DND-41 (cell line): ENCODE data around the gene ARHGEF12.

Source experiments
- ATAC-seq: fragments of 200-7000 bp; cut with Tn5 transposase; 3 replicates; pipeline ENCODE4 v1.9.1; 2021; ENCODE audit warnings: low read depth; ENCODE audit not compliant: insufficient read depth
- DNase-seq: peaks from one replicate; pipeline ENCODE4 v3.0.0-alpha.2; 2020
- H2AFZ ChIP-seq: 2 replicates; pipeline ENCODE4 v1.6.0; 2012; ENCODE audit warnings: low read depth, low read length
- H3K27ac ChIP-seq: 2 replicates; pipeline ENCODE4 v1.5.1; 2012; ENCODE audit warnings: low read length, inconsistent platforms
- H3K27me3 ChIP-seq: fragments of 200-600 bp; sonication (generic); 2 replicates; pipeline ENCODE4 v1.6.0; 2012; ENCODE audit warnings: low read length, mild to moderate bottlenecking, inconsistent platforms; ENCODE audit not compliant: insufficient read depth, poor library complexity
- H3K36me3 ChIP-seq: 2 replicates; pipeline ENCODE4 v1.5.1; 2012; ENCODE audit warnings: low read length, inconsistent platforms; ENCODE audit not compliant: insufficient read depth
- H3K4me1 ChIP-seq: 2 replicates; pipeline ENCODE4 v1.5.1; 2012; ENCODE audit warnings: mild to moderate bottlenecking, low read length; ENCODE audit not compliant: insufficient read depth
- H3K4me2 ChIP-seq: 2 replicates; pipeline ENCODE4 v1.6.0; 2012; ENCODE audit warnings: mild to moderate bottlenecking, moderate library complexity, low read length, inconsistent platforms; ENCODE audit not compliant: insufficient read depth
- H3K4me3 ChIP-seq, 2 experiments: fragments of 200-600 bp in 1 of 2; shearing (Covaris generic) in 1 of 2; 2 replicates each; pipeline ENCODE4 v1.5.1; 2012 to 2016; ENCODE audit warnings: inconsistent platforms in 2 of 2, low read length in 2 of 2, mild to moderate bottlenecking in 2 of 2, low read depth in 1 of 2, moderate library complexity in 1 of 2
- H3K79me2 ChIP-seq: 2 replicates; pipeline ENCODE4 v1.6.0; 2012; ENCODE audit warnings: low read length, inconsistent platforms; ENCODE audit not compliant: insufficient read depth
- H3K9ac ChIP-seq: 2 replicates; pipeline ENCODE4 v1.6.0; 2012; ENCODE audit warnings: low read depth, mild to moderate bottlenecking, inconsistent platforms, low read length, moderate library complexity
- H3K9me3 ChIP-seq: 2 replicates; pipeline ENCODE4 v1.5.1; 2012; ENCODE audit warnings: low read length, moderate library complexity, mild to moderate bottlenecking, inconsistent platforms; ENCODE audit not compliant: insufficient read depth, severe bottlenecking
- H4K20me1 ChIP-seq: 2 replicates; pipeline ENCODE4 v1.6.0; 2012; ENCODE audit warnings: low read length; ENCODE audit not compliant: insufficient read depth
- EZH2 ChIP-seq: IDR thresholded peaks from 3 replicates; pipeline ENCODE4 v1.6.1; 2012; ENCODE audit warnings: borderline replicate concordance, low read depth, mild to moderate bottlenecking, moderate library complexity, low read length, inconsistent platforms; ENCODE audit not compliant: severe bottlenecking
- TF ChIP-seq, protein P1 (sequence below): IDR thresholded peaks from 2 replicates; pipeline ENCODE4 v1.5.1; 2012; ENCODE audit warnings: borderline replicate concordance, low read length, moderate library complexity, mild to moderate bottlenecking; ENCODE audit not compliant: poor library complexity, severe bottlenecking; ENCODE audit errors: extremely low read depth

ARHGEF12 gene

DNA sequence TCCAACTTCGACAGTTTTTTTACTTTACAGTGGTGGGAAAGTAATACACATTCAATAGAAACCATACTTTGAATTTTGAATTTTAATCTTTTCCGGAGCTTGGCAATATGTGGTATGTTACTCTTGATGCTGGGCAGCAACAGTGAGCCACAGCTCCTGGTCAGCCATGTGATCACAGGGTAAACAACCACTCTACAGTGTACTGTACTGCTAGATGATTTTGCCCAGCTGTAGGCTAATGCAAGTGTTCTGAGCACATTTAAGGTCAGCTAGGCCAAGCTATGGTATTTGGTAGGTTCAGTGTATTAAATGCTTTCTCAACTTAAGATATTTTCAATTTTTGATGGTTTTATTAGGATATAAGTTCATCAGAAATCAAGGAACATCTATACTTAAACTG is 126.6 kb downstream of the ARHGEF12 start:
- no peaks in the 10 kb centered on the region for H3K27me3 ChIP-seq
- ATAC-seq (no peak), DNase-seq (no peak)
- no peak overlapping the region for H2AFZ ChIP-seq
- TF ChIP-seq, protein P1, sequence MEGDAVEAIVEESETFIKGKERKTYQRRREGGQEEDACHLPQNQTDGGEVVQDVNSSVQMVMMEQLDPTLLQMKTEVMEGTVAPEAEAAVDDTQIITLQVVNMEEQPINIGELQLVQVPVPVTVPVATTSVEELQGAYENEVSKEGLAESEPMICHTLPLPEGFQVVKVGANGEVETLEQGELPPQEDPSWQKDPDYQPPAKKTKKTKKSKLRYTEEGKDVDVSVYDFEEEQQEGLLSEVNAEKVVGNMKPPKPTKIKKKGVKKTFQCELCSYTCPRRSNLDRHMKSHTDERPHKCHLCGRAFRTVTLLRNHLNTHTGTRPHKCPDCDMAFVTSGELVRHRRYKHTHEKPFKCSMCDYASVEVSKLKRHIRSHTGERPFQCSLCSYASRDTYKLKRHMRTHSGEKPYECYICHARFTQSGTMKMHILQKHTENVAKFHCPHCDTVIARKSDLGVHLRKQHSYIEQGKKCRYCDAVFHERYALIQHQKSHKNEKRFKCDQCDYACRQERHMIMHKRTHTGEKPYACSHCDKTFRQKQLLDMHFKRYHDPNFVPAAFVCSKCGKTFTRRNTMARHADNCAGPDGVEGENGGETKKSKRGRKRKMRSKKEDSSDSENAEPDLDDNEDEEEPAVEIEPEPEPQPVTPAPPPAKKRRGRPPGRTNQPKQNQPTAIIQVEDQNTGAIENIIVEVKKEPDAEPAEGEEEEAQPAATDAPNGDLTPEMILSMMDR: no peak
- TF ChIP-seq EZH2: no peak
- no peaks in the 10 kb centered on the region for H3K4me1 ChIP-seq
- H3K9ac ChIP-seq: no peak overlapping the region
- H3K36me3 ChIP-seq: no peaks in the 10 kb centered on the region
- H3K9me3 ChIP-seq: no peaks in the 10 kb centered on the region
- H3K79me2 ChIP-seq: no peaks in the 10 kb centered on the region
- no peak overlapping the region for H3K4me2 ChIP-seq
- no peak overlapping the region for H3K27ac ChIP-seq
- H3K4me3 ChIP-seq: no peak overlapping the region
- H4K20me1 ChIP-seq: no peaks in the 10 kb centered on the region; the same call in 1 of the 2 replicates

DNA sequence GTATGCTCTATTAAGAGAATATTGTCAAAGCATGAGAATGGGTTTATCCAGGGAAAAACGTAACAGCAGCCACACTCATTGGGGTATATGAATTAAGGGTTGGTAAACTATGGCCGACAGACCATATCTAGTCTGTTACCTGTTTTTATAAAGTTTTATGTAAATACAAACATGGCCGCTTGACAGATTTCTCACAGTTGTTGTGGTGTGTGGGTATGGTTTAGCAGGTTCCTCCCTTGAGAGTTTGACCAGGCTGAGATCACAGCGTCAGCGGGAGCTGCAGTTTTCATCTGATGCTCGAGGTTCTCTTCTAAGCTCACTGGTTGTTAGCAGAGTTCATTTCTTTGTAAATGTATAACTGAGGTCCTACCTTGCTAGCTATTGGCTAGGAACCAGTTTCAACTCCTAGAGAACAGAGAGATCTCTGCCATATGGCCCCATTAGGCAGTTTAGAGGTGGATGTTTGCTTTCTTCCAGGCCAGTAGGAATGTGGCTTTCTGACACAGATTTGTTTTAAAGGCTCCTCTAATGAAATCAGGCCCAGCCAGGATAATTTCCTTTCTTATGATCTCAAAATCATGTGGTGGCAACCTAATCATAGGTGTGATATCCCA is 129.8 kb downstream of the ARHGEF12 start:
- Histone ChIP-seq H4K20me1 (no peaks in the 10 kb centered on the region; the same call in 1 of the 2 replicates), H3K4me2 (no peak overlapping the region), H3K27me3 (peaks cover 10% of the 10 kb centered on the region), H3K27ac (no peak overlapping the region), H3K9me3 (no peaks in the 10 kb centered on the region), H3K4me3 (no peak overlapping the region), H3K79me2 (no peaks in the 10 kb centered on the region), H3K36me3 (no peaks in the 10 kb centered on the region), H2AFZ (no peak overlapping the region), H3K4me1 (no peaks in the 10 kb centered on the region), H3K9ac (no peak overlapping the region)
- DNase-seq (no peak), ATAC-seq (no peak)
- TF ChIP-seq, protein P1: no peak
- TF ChIP-seq EZH2: no peak

DNA sequence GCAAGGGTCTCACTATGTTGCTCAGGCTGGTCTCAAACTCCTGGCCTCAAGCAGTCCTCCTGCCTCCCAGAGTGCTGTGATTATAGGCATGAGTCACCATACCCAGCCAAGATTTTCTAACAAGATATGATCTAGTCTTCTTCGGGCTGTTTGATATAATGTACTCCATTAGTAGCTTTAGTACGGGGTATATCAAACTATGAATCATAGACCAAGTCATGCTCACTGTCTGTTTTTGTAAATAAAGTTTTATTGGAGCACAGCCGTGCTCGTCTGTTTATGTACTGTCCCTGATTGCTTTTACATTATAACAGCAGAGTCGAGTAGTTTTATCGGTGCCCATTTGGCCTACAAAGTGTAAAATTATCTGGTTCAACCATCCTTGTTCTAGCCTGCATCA is 131.4 kb downstream of the ARHGEF12 start:
- TF ChIP-seq EZH2: no peak
- TF ChIP-seq, protein P1: no peak
- no peak overlapping the region for H2AFZ ChIP-seq
- H3K79me2 ChIP-seq: no peaks in the 10 kb centered on the region
- DNase-seq: no peak
- no peak for ATAC-seq
- H3K4me1 ChIP-seq: no peaks in the 10 kb centered on the region
- H3K4me2 ChIP-seq: no peak overlapping the region
- H3K4me3 ChIP-seq: no peak overlapping the region
- H3K27ac ChIP-seq: no peak overlapping the region
- H4K20me1 ChIP-seq: no peaks in the 10 kb centered on the region; the same call in 1 of the 2 replicates
- no peaks in the 10 kb centered on the region for H3K9me3 ChIP-seq
- no peaks in the 10 kb centered on the region for H3K36me3 ChIP-seq
- peaks cover 14% of the 10 kb centered on the region for H3K27me3 ChIP-seq
- H3K9ac ChIP-seq: no peak overlapping the region

DNA sequence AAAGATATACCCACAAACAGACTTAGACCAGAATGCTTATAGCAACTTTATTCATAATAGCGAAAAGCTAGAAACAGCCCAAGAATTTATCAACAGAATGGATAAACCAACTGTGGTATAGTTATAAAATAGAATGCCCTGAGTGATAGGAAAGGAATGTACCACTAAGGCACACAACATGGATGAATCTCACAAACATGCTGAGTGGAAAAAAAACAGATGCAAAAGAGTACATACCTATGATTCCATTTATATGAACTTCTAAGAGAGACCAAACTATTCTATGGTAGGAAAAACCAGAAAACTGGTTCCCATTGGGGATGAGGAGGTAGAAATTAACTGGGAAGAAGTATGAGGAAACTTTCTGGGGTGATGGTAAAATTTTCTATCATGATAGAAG is 134.9 kb downstream of the ARHGEF12 start:
- DNase-seq: no peak
- no peaks in the 10 kb centered on the region for H3K36me3 ChIP-seq

More for the DNA sequence above, 134.9 kb downstream of the ARHGEF12 start:
- Histone ChIP-seq H3K4me2 (no peak overlapping the region), H3K27ac (no peak overlapping the region), H3K4me1 (no peaks in the 10 kb centered on the region), H3K9ac (no peak overlapping the region), H4K20me1 (no peaks in the 10 kb centered on the region; the same call in 1 of the 2 replicates), H3K27me3 (peaks cover 21% of the 10 kb centered on the region), H3K4me3 (no peak overlapping the region), H3K9me3 (no peaks in the 10 kb centered on the region), H2AFZ (no peak overlapping the region), H3K79me2 (no peaks in the 10 kb centered on the region)
- TF ChIP-seq EZH2: no peak
- TF ChIP-seq, protein P1: no peak
- no peak for ATAC-seq
